GM21529 (cell line): ENCODE measurements around the gene KCTD2.
"Not testable (repeated sequence)": the region's sequence is repeated elsewhere in the genome, so short reads cannot be mapped to it uniquely, and the experiment has no call there.

Source experiments
- ATAC-seq: cut with Tn5 transposase; IDR thresholded peaks from one replicate; pipeline ENCODE4 v1.9.1; 2021; ENCODE audit not compliant: unreplicated experiment

KCTD2 gene

DNA sequence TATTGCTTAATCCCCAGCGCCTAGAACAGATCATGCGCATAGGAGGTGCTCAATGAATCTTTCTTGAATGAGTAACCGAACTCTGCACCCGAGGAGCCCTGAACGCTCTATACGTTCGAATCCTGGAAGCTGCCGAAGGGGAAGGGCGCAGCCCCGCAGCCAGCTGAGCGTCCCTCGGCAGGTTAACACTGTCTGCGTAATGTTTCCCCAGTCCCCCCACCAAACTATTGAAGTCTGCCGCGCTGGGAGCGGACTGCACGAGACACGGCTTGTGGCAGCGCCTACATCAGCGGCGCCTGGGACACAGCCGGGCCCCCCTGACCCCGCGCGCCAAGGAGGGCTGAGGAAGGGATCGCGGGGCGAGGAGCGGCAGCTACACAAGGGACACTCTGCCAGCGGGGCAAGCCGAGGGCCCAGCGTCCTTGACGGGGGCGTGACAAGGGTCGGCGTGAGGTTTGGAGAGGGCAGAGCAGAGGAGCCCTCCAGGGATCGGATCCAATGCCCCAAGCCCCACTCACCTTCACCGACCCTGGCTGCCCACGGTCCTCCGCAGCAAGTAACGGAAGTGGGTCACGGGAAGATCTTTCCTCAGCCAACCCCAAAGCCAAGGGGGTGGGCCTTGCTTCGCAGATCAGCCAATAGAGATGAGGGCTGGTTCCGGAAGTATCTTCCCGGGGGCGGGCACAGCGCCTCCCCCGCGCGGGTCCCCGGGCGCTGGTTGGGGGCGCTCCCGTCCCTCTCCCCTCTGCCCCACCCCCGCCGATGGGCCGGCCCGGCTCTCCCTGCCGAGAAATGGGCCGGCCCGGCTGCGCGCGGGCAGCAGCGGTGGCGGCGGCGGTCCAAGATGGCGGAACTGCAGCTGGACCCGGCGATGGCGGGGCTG is at the start of gene KCTD2, which contains the start of gene ATP5PD:
Gene KCTD2 (plus strand): TSS at position 819 of the 883 bp plus-strand sequence. CDS start 26 bp downstream, at position 845.
Gene ATP5PD (minus strand): TSS at position 563 of the 883 bp plus-strand sequence. CDS start 4,319 bp downstream, outside the sequence.
- ATAC-seq, result peak; percentile 95

GRCh38 chr17:74998783-74999182 is 48.2 kb upstream of the KCTD2 start:
- no peak for ATAC-seq

GRCh38 chr17:74999523-74999922 is 47.5 kb upstream of the KCTD2 start:
- no peak for ATAC-seq

- ATAC-seq, result no peak
Measured at GRCh38 chr17:75001915-75002843, 44.8 kb upstream of the KCTD2 start.

DNA sequence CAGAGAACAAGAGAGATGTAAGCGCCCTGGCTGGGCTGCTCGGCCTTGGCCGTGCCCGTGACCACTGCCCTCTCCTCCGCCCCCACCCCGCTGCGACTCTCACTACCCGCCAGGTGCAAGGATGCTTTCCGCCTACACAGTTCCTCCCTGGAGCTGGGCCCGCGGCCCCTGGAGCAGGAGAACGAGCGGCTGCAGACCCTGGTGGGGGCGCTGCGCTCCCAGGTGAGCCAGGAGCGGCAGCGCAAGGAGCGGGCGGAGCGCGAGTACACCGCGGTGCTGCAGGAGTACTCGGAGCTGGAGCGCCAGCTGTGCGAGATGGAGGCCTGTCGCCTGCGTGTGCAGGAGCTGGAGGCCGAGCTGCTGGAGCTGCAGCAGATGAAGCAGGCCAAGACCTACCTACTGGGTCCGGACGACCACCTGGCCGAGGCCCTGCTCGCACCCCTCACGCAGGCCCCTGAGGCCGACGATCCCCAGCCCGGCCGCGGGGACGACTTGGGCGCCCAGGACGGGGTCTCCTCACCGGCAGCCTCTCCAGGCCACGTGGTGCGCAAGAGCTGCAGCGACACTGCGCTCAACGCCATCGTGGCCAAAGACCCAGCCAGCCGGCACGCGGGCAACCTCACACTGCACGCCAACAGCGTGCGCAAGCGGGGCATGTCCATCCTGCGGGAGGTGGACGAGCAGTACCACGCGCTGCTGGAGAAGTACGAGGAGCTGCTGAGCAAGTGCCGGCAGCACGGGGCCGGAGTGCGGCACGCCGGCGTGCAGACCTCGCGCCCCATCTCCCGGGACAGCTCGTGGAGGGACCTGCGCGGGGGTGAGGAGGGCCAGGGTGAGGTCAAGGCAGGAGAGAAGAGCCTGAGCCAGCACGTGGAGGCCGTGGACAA is 43.7 kb upstream of the KCTD2 start:
- no peak for ATAC-seq

- ATAC-seq, result no peak
Measured at GRCh38 chr17:75003957-75004355, 43.1 kb upstream of the KCTD2 start.

GRCh38 chr17:75004371-75004770 is 42.7 kb upstream of the KCTD2 start:
- ATAC-seq, result no peak

- no peak for ATAC-seq
Measured at GRCh38 chr17:75005291-75005690, 41.7 kb upstream of the KCTD2 start.

DNA sequence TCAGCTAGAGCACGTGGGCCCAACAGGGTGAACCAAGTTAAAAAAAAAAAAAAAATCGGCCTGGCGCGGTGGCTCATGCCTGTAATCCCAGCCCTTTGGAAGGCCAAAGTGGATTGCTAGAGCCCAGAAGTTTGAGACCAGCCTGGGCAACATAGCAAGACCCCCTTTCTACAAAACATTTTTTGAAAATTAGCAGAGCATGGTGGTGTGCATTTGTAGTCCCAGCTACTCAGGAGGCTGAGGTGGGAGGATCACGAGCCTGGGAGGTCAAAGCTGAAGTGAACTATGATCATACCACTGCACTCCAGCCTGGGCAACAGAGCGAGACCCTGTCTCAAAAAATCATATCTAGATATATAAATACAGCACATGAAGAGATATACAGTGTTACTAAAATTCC is 40.9 kb upstream of the KCTD2 start:
- ATAC-seq, result not testable (repeated sequence)

GRCh38 chr17:75006653-75007052 is 40.4 kb upstream of the KCTD2 start:
- no peak for ATAC-seq

DNA sequence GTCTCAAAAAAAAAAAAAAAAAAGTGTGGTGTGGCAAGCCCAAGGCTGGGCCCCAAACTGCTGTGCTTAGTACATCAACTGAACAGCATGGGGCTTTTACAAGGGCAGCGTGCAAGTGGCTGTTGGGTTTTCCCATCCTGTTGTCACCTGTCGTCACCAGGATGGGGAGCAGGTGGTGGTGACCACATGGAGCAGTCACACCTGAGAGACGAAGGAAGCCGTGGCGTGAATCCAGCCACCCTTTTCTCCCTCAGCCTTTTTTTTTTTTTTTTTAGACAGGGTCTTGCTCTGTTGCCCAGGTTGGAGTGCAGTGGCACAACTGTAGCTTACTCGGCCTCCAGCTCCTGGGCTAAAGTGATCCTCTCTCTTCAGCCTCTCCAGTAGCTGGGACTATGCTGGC is 38.7 kb upstream of the KCTD2 start:
- ATAC-seq, result no peak

DNA sequence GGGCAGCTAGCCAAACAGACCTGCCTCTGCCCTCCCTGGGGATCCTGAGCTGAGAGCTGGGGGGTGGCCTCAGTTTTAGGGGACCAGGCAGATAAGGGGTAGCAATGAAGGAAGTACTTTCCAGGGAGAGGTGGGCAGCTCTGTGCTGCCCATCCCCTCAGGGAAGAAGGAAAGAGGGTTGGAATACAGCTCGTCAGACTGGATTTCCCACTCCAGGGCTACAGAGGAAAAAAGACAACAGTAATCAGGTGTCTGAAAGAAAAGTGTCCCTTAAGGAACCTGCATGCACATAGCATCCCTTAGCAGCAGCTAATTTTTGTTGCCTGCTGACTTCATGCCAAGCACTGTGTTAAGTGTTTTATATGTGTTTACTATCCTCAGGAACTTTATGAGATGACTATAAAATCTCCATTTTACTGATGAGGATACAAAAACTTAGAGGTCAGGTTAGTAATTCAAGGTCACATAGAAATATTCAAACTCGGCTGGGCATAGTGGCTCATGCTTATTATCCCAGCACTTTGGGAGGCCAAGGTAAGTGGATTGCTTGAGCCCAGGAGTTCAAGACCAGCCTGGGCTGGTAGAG is 37.8 kb upstream of the KCTD2 start:
- ATAC-seq, result no peak

GRCh38 chr17:75010683-75011400 is 36.2 kb upstream of the KCTD2 start:
- no peak for ATAC-seq

GRCh38 chr17:75011401-75012095 is 35.5 kb upstream of the KCTD2 start:
- no peak for ATAC-seq

- ATAC-seq, result no peak
Measured at GRCh38 chr17:75012096-75012345, 35.0 kb upstream of the KCTD2 start.

DNA sequence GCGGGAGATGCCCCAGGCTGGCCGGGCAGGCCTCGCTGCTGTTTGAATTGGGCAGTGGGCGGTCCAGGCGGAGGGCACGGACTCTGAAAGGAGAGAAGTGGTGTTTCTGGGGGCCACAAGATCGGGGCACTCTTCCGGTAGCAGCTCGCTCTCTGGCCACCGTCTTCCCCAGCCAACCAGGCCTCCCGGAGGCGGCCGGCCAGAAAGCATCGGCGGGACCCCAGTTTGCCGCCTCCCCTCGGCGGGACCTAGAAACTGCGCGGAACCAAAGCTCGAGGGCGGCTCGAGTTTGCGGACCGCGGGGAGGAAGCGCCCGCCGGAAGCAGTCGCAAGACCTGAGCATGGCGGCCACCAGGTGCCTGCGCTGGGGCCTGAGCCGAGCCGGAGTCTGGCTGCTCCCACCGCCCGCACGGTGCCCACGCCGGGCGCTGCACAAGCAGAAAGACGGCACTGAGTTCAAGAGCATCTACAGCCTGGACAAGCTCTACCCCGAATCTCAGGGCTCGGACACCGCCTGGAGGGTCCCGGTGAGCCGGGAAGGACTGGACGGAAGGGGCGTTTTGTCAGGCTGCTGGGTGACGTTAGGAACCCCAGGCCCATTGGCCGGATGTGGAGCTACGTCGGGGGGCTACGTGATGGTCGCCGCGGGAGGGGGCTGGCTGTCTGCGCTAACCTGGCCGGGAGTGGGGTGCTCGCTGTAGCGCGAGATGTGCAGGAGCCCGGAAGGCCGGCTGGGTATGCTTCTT is 34.5 kb upstream of the KCTD2 start, which contains the start of gene MRPL58:
Gene MRPL58 (plus strand): TSS at position 325 of the 746 bp plus-strand sequence. CDS start 17 bp downstream, at position 342.
- peak; percentile 82 for ATAC-seq

DNA sequence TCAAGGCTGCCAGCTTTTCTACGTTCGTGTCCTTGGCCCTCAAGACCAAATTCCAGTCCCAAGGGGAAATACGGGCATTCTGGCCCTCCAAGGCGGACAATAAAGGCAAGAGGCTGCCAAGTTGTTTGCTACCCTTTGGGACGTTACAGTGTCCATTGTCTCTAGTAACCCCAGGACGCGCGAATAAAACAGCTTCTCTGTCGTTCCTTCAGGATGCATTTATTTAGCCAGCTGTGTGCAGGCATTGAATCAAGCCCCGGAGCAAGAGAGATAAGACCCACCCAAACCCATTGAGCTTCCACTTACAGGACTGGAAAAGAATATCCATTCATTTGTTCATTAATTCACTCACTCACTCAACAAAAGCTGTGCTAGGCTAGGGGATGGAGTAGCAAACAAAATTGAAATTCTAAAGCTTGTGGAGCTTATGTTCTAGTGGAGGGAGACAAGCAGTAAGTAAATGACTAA is 33.9 kb upstream of the KCTD2 start:
- no peak for ATAC-seq

- no peak for ATAC-seq
Measured at GRCh38 chr17:75019146-75019545, 27.9 kb upstream of the KCTD2 start.
